Lower leg skin (tissue), 4 donors: Measurements from ENCODE around the gene KRT2. TPM values are rescaled to one million over a fixed set of nuclear protein-coding genes. Genes with fewer than 3 reads are reported as not detected.

Experiments
- DNase-seq, 2 donors: peaks; one replicate each; pipeline ENCODE4 v3.0.0-alpha.2; 2019; ENCODE audit warnings: low spot score in 2 of 2
- H3K4me3 ChIP-seq: fragments of 200-600 bp; sonication (generic); 2 replicates; pipeline ENCODE4 v1.5.1; 2017; ENCODE audit warnings: mild to moderate bottlenecking, low read depth; ENCODE audit not compliant: poor library complexity, severe bottlenecking
- CTCF ChIP-seq, 3 donors: fragments of 450-650 bp; IDR thresholded peaks; one replicate each; pipeline ENCODE4 v1.5.1; 2016; ENCODE audit warnings: antibody characterized with exemption in 3 of 3, mild to moderate bottlenecking in 3 of 3, moderate library complexity in 2 of 3
- POLR2A ChIP-seq, 2 donors: fragments of 450-650 bp; IDR thresholded peaks; one replicate each; pipeline ENCODE4 v1.6.1; 2016 to 2017; ENCODE audit warnings: antibody characterized with exemption in 2 of 2, mild to moderate bottlenecking in 1 of 2, moderate library complexity in 1 of 2
- WGBS, 2 donors: methylation state at CpG; one replicate each; pipeline ENCODE4 v1.1.5; 2018; 5-methylcytosine and 5-hydroxymethylcytosine counted together
- intact Hi-C: fragments of 100-400 bp; cut with DNase I; formaldehyde crosslinking; loops from one replicate; pipeline ENCODE4 v1.15.0; 2023; ENCODE audit warnings: low total_unique reads
- total RNA-seq, 4 donors: library from RNA; depleted of rRNA; stranded (reverse); fragments of >200 nt; gene quantifications; one replicate each; pipeline ENCODE4 v1.1.0, GENCODE V29; 2016

The KRT2 gene
- total RNA-seq, result 1,000 to 10,000 TPM; 1,166 to 2,212 (median 1,643) TPM

GRCh38 chr12:52651726-52652261, at the start of gene KRT2:
TSS of gene KRT2 (minus strand) at chr12:52652211. CDS start at chr12:52652142, 69 bp downstream.
- no peak within 1 kb of the TSS for H3K4me3 ChIP-seq
- TF ChIP-seq CTCF (IDR thresholded peaks at IDR 0.05), result no peak
- no peak for TF ChIP-seq POLR2A (IDR thresholded peaks at IDR 0.05)
- DNase-seq, result peak in 1 of 2 donors; percentile 72
- WGBS, 2 donors, result 90 to 95% methylated on average over 16 of the region's 16 CpGs
- intact Hi-C loops, result no loop called here

GRCh38 chr12:52701281-52701680, 49.3 kb upstream of the KRT2 start:
- no peak for DNase-seq
- TF ChIP-seq POLR2A (IDR thresholded peaks at IDR 0.05) (no peak), CTCF (IDR thresholded peaks at IDR 0.05) (no peak)
- WGBS, 2 donors, result 79 to 81% methylated on average over 12 of the region's 12 CpGs
- no peak overlapping the region for H3K4me3 ChIP-seq
- intact Hi-C loops, result no loop called here

DNA sequence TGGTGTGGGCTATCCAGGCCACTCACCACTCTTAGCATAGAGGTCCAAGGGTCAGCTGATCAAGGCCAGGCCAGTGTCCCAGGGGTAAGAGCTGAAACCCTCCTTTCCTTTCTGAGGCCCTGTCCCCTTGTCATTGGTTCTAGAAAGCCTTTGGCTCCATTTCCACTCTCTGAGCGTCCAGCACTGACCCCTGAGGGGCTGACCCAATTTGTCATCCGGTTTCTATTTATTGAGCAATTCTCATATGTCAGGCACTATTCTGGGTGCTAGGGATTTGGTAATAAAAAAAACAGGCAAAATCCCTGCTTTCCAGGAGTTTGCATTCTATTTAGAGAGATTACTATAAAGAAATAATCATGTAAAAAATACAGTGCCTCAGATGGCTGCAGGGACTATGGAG, 47.9 kb upstream of the KRT2 start:
- WGBS, 2 donors, result 39 to 56% methylated on average over 2 of the region's 2 CpGs
- TF ChIP-seq POLR2A (IDR thresholded peaks at IDR 0.05) (no peak), CTCF (IDR thresholded peaks at IDR 0.05) (no peak)
- no peak overlapping the region for H3K4me3 ChIP-seq
- no peak for DNase-seq
- intact Hi-C loops, result no loop called here

DNA sequence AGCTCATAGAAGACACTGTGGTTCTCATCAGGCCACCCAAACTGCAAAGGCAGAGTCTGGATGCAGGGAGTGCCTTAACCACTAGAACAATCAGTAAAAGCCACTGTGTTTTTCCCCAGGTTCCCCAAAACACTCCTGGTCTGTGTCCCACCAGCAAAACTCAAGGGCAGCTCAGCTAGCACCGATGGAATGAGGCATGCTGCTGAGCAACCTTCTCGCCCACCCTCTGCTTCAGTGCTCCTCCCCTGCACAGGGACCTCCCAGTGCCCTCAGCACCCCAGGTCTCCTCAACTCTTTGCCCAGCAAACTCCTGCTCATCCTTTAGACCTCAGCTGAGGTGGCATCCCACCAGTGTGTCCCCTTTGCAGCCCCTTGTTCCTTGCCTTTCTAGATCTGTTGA, 47.4 kb upstream of the KRT2 start:
- intact Hi-C loops, result no loop called here

DNA sequence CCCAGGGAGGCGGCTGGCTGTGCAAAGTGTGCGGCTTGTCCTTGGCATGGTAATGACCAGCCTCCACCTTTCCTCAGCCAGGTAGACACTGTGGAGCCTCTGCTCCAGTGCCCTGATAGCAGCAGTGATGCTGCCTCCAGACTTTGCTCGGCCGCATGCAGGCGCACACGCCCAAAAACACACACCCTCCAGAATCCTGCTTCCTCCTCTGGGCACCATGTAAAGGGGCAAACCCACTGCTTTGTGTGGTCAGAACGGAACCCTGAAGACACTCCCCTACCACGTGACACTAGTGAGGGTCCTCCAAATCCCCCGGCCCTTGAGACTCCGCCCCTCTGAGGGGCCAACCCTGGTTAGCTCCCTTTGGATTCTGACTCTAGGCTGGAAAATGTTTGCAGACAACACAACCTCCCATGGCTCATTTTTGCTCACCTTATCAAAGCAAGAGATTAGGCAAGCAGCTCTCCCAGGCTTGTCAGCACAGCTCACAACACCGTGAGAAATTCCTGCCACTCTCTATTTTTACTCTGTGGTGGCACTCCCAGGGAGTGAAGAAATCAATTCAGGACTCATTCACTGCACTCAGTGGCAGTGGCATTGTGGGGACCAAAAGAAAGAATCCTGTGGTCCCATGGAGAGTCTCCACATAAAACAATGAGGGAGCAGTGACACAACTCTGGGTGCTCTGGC, 46.8 kb upstream of the KRT2 start:
- intact Hi-C loops, result no loop called here
- WGBS, 2 donors, result 38 to 42% methylated on average over 10 to 11 of the region's 11 CpGs
- TF ChIP-seq POLR2A (IDR thresholded peaks at IDR 0.05) (no peak), CTCF (IDR thresholded peaks at IDR 0.05) (no peak)
- H3K4me3 ChIP-seq, result no peak overlapping the region
- no peak for DNase-seq

More for the DNA sequence above, 47.4 kb upstream of the KRT2 start:
- TF ChIP-seq POLR2A (IDR thresholded peaks at IDR 0.05) (no peak), CTCF (IDR thresholded peaks at IDR 0.05) (no peak)
- WGBS, 2 donors, result 62 to 68% methylated on average over 2 of the region's 2 CpGs
- DNase-seq, result no peak
- no peak overlapping the region for H3K4me3 ChIP-seq
